ENCODE results near the gene ANKRD10.

GRCh38 chr13:110853235-110853721 is 61.6 kb downstream of the ANKRD10 start:
- TF ChIP-seq POLR2A (IDR thresholded peaks at IDR 0.05) = no peak
- TF ChIP-seq CTCF (IDR thresholded peaks at IDR 0.05) = no peak
- TF ChIP-seq EP300 (IDR thresholded peaks at IDR 0.05) = no peak
- TF ChIP-seq POLR2AphosphoS5 (IDR thresholded peaks at IDR 0.05) = no peak
